HEK293 (cell line): ENCODE measurements around the gene KEAP1.

Source experiments
- BCL11A ChIP-seq: fragments of 450-650 bp; formaldehyde crosslinking; IDR thresholded peaks from 2 replicates; pipeline ENCODE4 v1.5.1; 2016; ENCODE audit warnings: low read depth, missing biosample characterization, missing genetic modification characterization
- BCL11B ChIP-seq: fragments of 450-650 bp; formaldehyde crosslinking; IDR thresholded peaks from 2 replicates; pipeline ENCODE4 v1.5.1; 2016; ENCODE audit warnings: low read depth, missing biosample characterization, missing genetic modification characterization
- KLF1 ChIP-seq: fragments of 450-650 bp; formaldehyde crosslinking; IDR thresholded peaks from 2 replicates; pipeline ENCODE4 v1.5.1; 2016; ENCODE audit warnings: missing biosample characterization, missing genetic modification characterization
- KLF8 ChIP-seq: fragments of 450-650 bp; formaldehyde crosslinking; IDR thresholded peaks from 2 replicates; pipeline ENCODE4 v1.5.1; 2016; ENCODE audit warnings: missing biosample characterization, missing genetic modification characterization
- PRDM1 ChIP-seq: fragments of 450-650 bp; formaldehyde crosslinking; IDR thresholded peaks from 2 replicates; pipeline ENCODE4; 2016; ENCODE audit warnings: missing biosample characterization, missing genetic modification characterization
- SCRT1 ChIP-seq: fragments of 450-650 bp; formaldehyde crosslinking; IDR thresholded peaks from 2 replicates; pipeline ENCODE4 v1.5.1; 2016; ENCODE audit warnings: missing biosample characterization, missing genetic modification characterization, borderline replicate concordance
- SP2 ChIP-seq: fragments of 450-650 bp; formaldehyde crosslinking; IDR thresholded peaks from 2 replicates; pipeline ENCODE4 v1.5.1; 2016; ENCODE audit warnings: missing biosample characterization, missing genetic modification characterization
- SP7 ChIP-seq: fragments of 450-650 bp; formaldehyde crosslinking; IDR thresholded peaks from 2 replicates; pipeline ENCODE4 v1.5.1; 2016; ENCODE audit warnings: missing biosample characterization, missing genetic modification characterization
- ZFP41 ChIP-seq: fragments of 450-650 bp; formaldehyde crosslinking; IDR thresholded peaks from 2 replicates; pipeline ENCODE4 v1.5.1; 2016; ENCODE audit warnings: missing biosample characterization, missing genetic modification characterization, borderline replicate concordance
- ZFP69B ChIP-seq: fragments of 450-650 bp; formaldehyde crosslinking; IDR thresholded peaks from 2 replicates; pipeline ENCODE4 v1.5.1; 2016; ENCODE audit warnings: missing biosample characterization, missing genetic modification characterization
- ZNF146 ChIP-seq: fragments of 450-650 bp; formaldehyde crosslinking; IDR thresholded peaks from 2 replicates; pipeline ENCODE4 v1.5.1; 2016; ENCODE audit warnings: missing biosample characterization, missing genetic modification characterization
- ZNF311 ChIP-seq: fragments of 450-650 bp; formaldehyde crosslinking; IDR thresholded peaks from 2 replicates; pipeline ENCODE4 v1.5.1; 2017; ENCODE audit warnings: missing biosample characterization, missing genetic modification characterization, borderline replicate concordance
- ZNF354C ChIP-seq: fragments of 450-650 bp; formaldehyde crosslinking; IDR thresholded peaks from 2 replicates; pipeline ENCODE4 v1.5.1; 2016; ENCODE audit warnings: missing biosample characterization, missing genetic modification characterization, low read depth, borderline replicate concordance
- ZNF391 ChIP-seq: fragments of 450-650 bp; formaldehyde crosslinking; IDR thresholded peaks from 2 replicates; pipeline ENCODE4 v1.5.1; 2016; ENCODE audit warnings: low read depth, missing biosample characterization, missing genetic modification characterization, borderline replicate concordance
- ZNF433 ChIP-seq: fragments of 450-650 bp; formaldehyde crosslinking; IDR thresholded peaks from 2 replicates; pipeline ENCODE4 v1.5.1; 2016; ENCODE audit warnings: missing biosample characterization, missing genetic modification characterization, low read depth
- ZNF548 ChIP-seq: fragments of 450-650 bp; formaldehyde crosslinking; IDR thresholded peaks from 2 replicates; pipeline ENCODE4 v1.5.1; 2016; ENCODE audit warnings: missing biosample characterization, missing genetic modification characterization
- ZNF561 ChIP-seq: fragments of 450-650 bp; IDR thresholded peaks from 2 replicates; pipeline ENCODE4 v1.5.1; 2018; ENCODE audit warnings: missing biosample characterization, missing genetic modification characterization, borderline replicate concordance
- ZNF660 ChIP-seq: fragments of 450-650 bp; IDR thresholded peaks from 2 replicates; pipeline ENCODE4 v1.5.1; 2018; ENCODE audit warnings: missing biosample characterization, mild to moderate bottlenecking, missing genetic modification characterization
- ZNF670 ChIP-seq: fragments of 450-650 bp; formaldehyde crosslinking; IDR thresholded peaks from 2 replicates; pipeline ENCODE4 v1.5.1; 2016; ENCODE audit warnings: missing biosample characterization, missing genetic modification characterization, low read depth
- TF ChIP-seq, protein P1 (sequence below): fragments of 450-650 bp; formaldehyde crosslinking; IDR thresholded peaks from 2 replicates; pipeline ENCODE4 v1.5.1; 2017; ENCODE audit warnings: missing biosample characterization, mild to moderate bottlenecking, missing genetic modification characterization, moderate library complexity
- TF ChIP-seq, protein P2 (sequence below): fragments of 450-650 bp; IDR thresholded peaks from 2 replicates; pipeline ENCODE4 v1.5.1; 2018; ENCODE audit warnings: missing biosample characterization, missing genetic modification characterization
- TF ChIP-seq, protein P3 (sequence below): fragments of 450-650 bp; formaldehyde crosslinking; IDR thresholded peaks from 2 replicates; pipeline ENCODE4 v1.5.1; 2016; ENCODE audit warnings: missing biosample characterization, missing genetic modification characterization
- TF ChIP-seq, protein P4 (sequence below): fragments of 450-650 bp; formaldehyde crosslinking; IDR thresholded peaks from 2 replicates; pipeline ENCODE4 v1.5.1; 2016; ENCODE audit warnings: missing biosample characterization, missing genetic modification characterization
- TF ChIP-seq, protein P5 (sequence below): fragments of 450-650 bp; formaldehyde crosslinking; IDR thresholded peaks from 2 replicates; pipeline ENCODE4 v1.5.1; 2016; ENCODE audit warnings: missing biosample characterization, missing genetic modification characterization
- TF ChIP-seq, protein P6 (sequence below): fragments of 450-650 bp; formaldehyde crosslinking; IDR thresholded peaks from 2 replicates; pipeline ENCODE4 v1.5.1; 2016; ENCODE audit warnings: missing biosample characterization, missing genetic modification characterization
- TF ChIP-seq, protein P7 (sequence below): fragments of 450-650 bp; formaldehyde crosslinking; IDR thresholded peaks from 2 replicates; pipeline ENCODE4 v1.5.1; 2016; ENCODE audit warnings: missing biosample characterization, missing genetic modification characterization
- TF ChIP-seq, protein P8 (sequence below): sonication (generic); formaldehyde crosslinking; IDR thresholded peaks from 2 replicates; pipeline ENCODE4 v1.8.1; 2022; ENCODE audit warnings: mild to moderate bottlenecking, moderate library complexity, missing genetic modification reagents

Gene KEAP1

DNA sequence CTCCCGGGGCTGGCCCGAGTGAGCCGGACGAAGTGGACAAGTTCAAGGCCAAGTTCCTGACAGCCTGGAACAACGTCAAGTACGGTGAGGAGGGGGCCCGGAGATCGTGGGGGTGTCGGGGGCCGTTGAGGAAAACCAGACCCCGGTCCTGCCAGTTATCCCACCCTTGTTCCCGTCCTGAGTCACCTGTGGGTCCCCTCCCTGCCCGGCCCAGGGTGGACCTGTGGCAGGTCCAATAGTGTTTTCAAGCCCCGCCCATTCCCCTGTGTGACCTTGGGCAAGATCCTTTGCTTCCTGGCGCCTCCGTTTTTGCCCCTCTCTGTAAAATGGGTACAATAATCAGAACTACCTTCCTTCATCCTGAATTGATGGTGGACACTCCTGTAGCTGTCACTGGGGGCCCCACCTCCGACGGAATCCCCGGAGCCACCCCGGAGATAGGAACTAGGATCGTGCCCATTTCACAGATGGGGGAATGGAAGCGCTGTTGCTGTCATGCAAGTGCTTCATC lies 41.1 kb upstream of the KEAP1 start (continued):
- TF ChIP-seq, protein P1, sequence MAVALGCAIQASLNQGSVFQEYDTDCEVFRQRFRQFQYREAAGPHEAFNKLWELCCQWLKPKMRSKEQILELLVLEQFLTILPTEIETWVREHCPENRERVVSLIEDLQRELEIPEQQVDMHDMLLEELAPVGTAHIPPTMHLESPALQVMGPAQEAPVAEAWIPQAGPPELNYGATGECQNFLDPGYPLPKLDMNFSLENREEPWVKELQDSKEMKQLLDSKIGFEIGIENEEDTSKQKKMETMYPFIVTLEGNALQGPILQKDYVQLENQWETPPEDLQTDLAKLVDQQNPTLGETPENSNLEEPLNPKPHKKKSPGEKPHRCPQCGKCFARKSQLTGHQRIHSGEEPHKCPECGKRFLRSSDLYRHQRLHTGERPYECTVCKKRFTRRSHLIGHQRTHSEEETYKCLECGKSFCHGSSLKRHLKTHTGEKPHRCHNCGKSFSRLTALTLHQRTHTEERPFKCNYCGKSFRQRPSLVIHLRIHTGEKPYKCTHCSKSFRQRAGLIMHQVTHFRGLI (tag by site-specific recombination): no peak
- TF ChIP-seq SCRT1: peak; percentile 79; the same call in 1 of the 2 replicates
- TF ChIP-seq ZNF670: no peak
- TF ChIP-seq, protein P2, sequence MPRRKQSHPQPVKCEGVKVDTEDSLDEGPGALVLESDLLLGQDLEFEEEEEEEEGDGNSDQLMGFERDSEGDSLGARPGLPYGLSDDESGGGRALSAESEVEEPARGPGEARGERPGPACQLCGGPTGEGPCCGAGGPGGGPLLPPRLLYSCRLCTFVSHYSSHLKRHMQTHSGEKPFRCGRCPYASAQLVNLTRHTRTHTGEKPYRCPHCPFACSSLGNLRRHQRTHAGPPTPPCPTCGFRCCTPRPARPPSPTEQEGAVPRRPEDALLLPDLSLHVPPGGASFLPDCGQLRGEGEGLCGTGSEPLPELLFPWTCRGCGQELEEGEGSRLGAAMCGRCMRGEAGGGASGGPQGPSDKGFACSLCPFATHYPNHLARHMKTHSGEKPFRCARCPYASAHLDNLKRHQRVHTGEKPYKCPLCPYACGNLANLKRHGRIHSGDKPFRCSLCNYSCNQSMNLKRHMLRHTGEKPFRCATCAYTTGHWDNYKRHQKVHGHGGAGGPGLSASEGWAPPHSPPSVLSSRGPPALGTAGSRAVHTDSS (tag by site-specific recombination): no peak
- no peak for TF ChIP-seq KLF8 (tag by site-specific recombination)
- TF ChIP-seq ZNF391 (tag by site-specific recombination): no peak
- TF ChIP-seq ZNF433: no peak
- TF ChIP-seq SP2 (tag by site-specific recombination): no peak
- no peak for TF ChIP-seq ZNF311 (tag by site-specific recombination)
- TF ChIP-seq KLF1 (tag by site-specific recombination): peak; percentile 48
- TF ChIP-seq, protein P3, sequence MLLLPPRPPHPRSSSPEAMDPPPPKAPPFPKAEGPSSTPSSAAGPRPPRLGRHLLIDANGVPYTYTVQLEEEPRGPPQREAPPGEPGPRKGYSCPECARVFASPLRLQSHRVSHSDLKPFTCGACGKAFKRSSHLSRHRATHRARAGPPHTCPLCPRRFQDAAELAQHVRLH (tag by site-specific recombination): 0 out of 2 replicates have a peak, but pooled peaks have one; percentile 25
- no peak for TF ChIP-seq ZNF548 (tag by site-specific recombination)
- TF ChIP-seq, protein P4, sequence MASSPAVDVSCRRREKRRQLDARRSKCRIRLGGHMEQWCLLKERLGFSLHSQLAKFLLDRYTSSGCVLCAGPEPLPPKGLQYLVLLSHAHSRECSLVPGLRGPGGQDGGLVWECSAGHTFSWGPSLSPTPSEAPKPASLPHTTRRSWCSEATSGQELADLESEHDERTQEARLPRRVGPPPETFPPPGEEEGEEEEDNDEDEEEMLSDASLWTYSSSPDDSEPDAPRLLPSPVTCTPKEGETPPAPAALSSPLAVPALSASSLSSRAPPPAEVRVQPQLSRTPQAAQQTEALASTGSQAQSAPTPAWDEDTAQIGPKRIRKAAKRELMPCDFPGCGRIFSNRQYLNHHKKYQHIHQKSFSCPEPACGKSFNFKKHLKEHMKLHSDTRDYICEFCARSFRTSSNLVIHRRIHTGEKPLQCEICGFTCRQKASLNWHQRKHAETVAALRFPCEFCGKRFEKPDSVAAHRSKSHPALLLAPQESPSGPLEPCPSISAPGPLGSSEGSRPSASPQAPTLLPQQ (tag by site-specific recombination): no peak
- TF ChIP-seq, protein P5, sequence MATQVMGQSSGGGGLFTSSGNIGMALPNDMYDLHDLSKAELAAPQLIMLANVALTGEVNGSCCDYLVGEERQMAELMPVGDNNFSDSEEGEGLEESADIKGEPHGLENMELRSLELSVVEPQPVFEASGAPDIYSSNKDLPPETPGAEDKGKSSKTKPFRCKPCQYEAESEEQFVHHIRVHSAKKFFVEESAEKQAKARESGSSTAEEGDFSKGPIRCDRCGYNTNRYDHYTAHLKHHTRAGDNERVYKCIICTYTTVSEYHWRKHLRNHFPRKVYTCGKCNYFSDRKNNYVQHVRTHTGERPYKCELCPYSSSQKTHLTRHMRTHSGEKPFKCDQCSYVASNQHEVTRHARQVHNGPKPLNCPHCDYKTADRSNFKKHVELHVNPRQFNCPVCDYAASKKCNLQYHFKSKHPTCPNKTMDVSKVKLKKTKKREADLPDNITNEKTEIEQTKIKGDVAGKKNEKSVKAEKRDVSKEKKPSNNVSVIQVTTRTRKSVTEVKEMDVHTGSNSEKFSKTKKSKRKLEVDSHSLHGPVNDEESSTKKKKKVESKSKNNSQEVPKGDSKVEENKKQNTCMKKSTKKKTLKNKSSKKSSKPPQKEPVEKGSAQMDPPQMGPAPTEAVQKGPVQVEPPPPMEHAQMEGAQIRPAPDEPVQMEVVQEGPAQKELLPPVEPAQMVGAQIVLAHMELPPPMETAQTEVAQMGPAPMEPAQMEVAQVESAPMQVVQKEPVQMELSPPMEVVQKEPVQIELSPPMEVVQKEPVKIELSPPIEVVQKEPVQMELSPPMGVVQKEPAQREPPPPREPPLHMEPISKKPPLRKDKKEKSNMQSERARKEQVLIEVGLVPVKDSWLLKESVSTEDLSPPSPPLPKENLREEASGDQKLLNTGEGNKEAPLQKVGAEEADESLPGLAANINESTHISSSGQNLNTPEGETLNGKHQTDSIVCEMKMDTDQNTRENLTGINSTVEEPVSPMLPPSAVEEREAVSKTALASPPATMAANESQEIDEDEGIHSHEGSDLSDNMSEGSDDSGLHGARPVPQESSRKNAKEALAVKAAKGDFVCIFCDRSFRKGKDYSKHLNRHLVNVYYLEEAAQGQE (tag by site-specific recombination): no peak
- no peak for TF ChIP-seq ZNF561 (tag by site-specific recombination)
- TF ChIP-seq BCL11A (tag by site-specific recombination): no peak
- no peak for TF ChIP-seq ZFP41 (tag by site-specific recombination)
- TF ChIP-seq ZFP69B: no peak
- TF ChIP-seq, protein P6, sequence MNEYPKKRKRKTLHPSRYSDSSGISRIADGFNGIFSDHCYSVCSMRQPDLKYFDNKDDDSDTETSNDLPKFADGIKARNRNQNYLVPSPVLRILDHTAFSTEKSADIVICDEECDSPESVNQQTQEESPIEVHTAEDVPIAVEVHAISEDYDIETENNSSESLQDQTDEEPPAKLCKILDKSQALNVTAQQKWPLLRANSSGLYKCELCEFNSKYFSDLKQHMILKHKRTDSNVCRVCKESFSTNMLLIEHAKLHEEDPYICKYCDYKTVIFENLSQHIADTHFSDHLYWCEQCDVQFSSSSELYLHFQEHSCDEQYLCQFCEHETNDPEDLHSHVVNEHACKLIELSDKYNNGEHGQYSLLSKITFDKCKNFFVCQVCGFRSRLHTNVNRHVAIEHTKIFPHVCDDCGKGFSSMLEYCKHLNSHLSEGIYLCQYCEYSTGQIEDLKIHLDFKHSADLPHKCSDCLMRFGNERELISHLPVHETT (tag by site-specific recombination): 0 out of 2 replicates have a peak, but pooled peaks have one; percentile 37
- no peak for TF ChIP-seq ZNF146 (tag by site-specific recombination)
- 0 out of 2 replicates have a peak, but pooled peaks have one; percentile 29 for TF ChIP-seq SP7 (tag by site-specific recombination)
- 0 out of 2 replicates have a peak, but pooled peaks have one; percentile 7 for TF ChIP-seq ZNF660 (tag by site-specific recombination)
- TF ChIP-seq, protein P7, sequence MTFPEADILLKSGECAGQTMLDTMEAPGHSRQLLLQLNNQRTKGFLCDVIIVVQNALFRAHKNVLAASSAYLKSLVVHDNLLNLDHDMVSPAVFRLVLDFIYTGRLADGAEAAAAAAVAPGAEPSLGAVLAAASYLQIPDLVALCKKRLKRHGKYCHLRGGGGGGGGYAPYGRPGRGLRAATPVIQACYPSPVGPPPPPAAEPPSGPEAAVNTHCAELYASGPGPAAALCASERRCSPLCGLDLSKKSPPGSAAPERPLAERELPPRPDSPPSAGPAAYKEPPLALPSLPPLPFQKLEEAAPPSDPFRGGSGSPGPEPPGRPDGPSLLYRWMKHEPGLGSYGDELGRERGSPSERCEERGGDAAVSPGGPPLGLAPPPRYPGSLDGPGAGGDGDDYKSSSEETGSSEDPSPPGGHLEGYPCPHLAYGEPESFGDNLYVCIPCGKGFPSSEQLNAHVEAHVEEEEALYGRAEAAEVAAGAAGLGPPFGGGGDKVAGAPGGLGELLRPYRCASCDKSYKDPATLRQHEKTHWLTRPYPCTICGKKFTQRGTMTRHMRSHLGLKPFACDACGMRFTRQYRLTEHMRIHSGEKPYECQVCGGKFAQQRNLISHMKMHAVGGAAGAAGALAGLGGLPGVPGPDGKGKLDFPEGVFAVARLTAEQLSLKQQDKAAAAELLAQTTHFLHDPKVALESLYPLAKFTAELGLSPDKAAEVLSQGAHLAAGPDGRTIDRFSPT (tag by site-specific recombination): no peak
- no peak for TF ChIP-seq PRDM1 (tag by site-specific recombination)
- no peak for TF ChIP-seq BCL11B (tag by site-specific recombination)
- TF ChIP-seq, protein P8, sequence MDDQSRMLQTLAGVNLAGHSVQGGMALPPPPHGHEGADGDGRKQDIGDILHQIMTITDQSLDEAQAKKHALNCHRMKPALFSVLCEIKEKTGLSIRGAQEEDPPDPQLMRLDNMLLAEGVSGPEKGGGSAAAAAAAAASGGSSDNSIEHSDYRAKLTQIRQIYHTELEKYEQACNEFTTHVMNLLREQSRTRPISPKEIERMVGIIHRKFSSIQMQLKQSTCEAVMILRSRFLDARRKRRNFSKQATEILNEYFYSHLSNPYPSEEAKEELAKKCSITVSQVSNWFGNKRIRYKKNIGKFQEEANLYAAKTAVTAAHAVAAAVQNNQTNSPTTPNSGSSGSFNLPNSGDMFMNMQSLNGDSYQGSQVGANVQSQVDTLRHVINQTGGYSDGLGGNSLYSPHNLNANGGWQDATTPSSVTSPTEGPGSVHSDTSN: no peak
- no peak for TF ChIP-seq ZNF354C (tag by site-specific recombination)
